ENCODE measurements around the gene HSPA4.

The HSPA4 gene

GRCh38 chr5:133106761-133107572, 55.2 kb downstream of the HSPA4 start:
- no peak for DNase-seq

GRCh38 chr5:133108481-133108921, 56.7 kb downstream of the HSPA4 start:
- DNase-seq: peak; percentile 71

GRCh38 chr5:133109655-133110483, 58.1 kb downstream of the HSPA4 start:
- no peak for DNase-seq

GRCh38 chr5:133110709-133111108, 58.9 kb downstream of the HSPA4 start:
- no peak for DNase-seq

GRCh38 chr5:133111299-133111698, 59.5 kb downstream of the HSPA4 start:
- DNase-seq: peak; percentile 92

GRCh38 chr5:133112026-133112660, 60.3 kb downstream of the HSPA4 start:
- no peak for DNase-seq

GRCh38 chr5:133113331-133114061, 61.7 kb downstream of the HSPA4 start:
- DNase-seq: no peak

GRCh38 chr5:133114166-133114932, 62.5 kb downstream of the HSPA4 start:
- DNase-seq: no peak

GRCh38 chr5:133114933-133115310, 63.1 kb downstream of the HSPA4 start:
- DNase-seq: no peak

- peak; percentile 54 for DNase-seq
These were observed 64.8 kb downstream of the HSPA4 start for GRCh38 chr5:133116601-133117000.

GRCh38 chr5:133117166-133117911, 65.5 kb downstream of the HSPA4 start:
- no peak for DNase-seq

GRCh38 chr5:133117912-133118445, 66.2 kb downstream of the HSPA4 start:
- no peak for DNase-seq

- DNase-seq: no peak
These were observed 66.9 kb downstream of the HSPA4 start for GRCh38 chr5:133118741-133119140.

GRCh38 chr5:133119233-133119711, 67.5 kb downstream of the HSPA4 start:
- DNase-seq: no peak

- DNase-seq: no peak
These were observed 68.4 kb downstream of the HSPA4 start for GRCh38 chr5:133120156-133120750.

- no peak for DNase-seq
These were observed 69.3 kb downstream of the HSPA4 start for GRCh38 chr5:133121080-133121479.

- no peak for DNase-seq
These were observed 69.9 kb downstream of the HSPA4 start for GRCh38 chr5:133121611-133122150.

GRCh38 chr5:133122711-133123110, 70.9 kb downstream of the HSPA4 start:
- DNase-seq: no peak

- DNase-seq: no peak
These were observed 71.5 kb downstream of the HSPA4 start for GRCh38 chr5:133123297-133123696.

- DNase-seq: no peak
These were observed 73.1 kb downstream of the HSPA4 start for GRCh38 chr5:133124891-133125290.

Measured in hematopoietic multipotent progenitor cell treated with erythropoietin and hydrocortisone succinate and interleukin-3 and kit ligand, for 4 days (in vitro differentiated cells).